ENCODE data around the gene FBXO42.
"Not testable (repeated sequence)": the region's sequence is repeated elsewhere in the genome, so short reads cannot be mapped to it uniquely, and the experiment has no call there.

The FBXO42 gene

GRCh38 chr1:16241221-16241708, 111.0 kb downstream of the FBXO42 start:
- DNase-seq, result no peak

GRCh38 chr1:16239972-16240491, 112.2 kb downstream of the FBXO42 start:
- DNase-seq, result no peak

DNA sequence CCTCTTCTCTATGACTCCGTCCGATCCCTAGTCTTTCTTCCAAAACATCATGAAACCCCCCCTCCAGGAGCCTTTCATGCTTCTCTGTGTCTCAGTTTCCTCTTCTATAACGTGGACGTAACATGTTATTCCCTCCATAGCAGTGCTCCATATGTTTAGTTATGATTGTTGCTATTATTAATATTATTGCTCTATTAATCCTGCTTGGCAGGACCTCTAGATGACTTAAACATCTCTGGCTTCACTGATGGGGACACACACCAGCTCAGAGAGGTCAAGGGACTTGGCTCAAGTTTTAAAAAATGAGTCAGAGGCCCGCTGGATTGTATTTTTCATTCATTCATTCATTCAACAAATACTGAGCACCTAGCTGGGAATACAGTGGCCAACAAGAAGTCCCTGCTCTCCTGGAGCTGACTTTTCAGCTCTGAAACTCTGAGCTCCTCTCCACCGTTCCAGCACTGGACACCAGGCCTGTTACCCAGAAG, 114.9 kb downstream of the FBXO42 start:
- no peak for DNase-seq

DNA sequence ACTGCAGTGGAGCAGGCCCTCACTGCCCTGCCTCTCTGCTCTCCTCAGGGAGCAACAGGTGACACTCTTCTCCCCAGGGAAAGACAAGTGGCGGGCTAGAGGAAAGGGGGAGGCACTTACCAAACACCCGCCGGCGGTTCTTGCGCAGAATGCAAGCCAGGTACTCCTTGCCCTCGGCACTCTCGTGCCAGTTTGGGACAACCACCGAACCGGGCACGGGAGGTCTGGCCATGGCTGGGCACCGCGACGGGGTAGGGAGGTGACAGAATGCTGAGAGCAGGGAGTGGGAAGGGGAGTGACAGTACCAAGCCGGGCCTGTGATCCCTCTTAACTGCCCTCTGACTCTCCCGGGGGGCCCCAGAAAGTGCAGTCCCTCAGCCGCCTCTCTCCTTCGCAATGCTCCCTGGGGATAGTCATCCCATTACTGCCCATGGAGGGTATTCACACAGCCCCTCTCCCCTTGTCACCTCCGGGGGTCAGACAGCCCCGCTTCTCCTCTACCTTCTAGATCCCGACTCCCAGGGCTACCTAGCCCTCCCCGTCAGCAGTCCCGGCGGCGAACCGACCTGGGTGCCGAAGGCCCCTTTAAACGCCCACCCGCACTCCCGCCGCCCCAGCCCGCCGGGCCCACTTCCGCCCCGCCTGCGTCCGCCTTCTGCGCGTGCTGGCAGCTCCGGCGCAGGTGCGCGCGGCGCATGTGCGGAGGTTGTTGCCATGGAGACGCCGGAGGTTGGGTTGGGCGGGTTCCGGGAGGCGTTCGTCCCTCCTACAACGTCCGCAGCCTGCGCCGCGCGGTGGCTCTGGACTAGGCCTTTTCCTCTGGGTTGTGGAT, 115.6 kb downstream of the FBXO42 start, which contains the start of gene CPLANE2:
Gene CPLANE2 (minus strand): TSS at position 673 of the 832 bp plus-strand sequence. CDS start 441 bp downstream, at position 232.
- peak; percentile 74 to 84 for DNase-seq

DNA sequence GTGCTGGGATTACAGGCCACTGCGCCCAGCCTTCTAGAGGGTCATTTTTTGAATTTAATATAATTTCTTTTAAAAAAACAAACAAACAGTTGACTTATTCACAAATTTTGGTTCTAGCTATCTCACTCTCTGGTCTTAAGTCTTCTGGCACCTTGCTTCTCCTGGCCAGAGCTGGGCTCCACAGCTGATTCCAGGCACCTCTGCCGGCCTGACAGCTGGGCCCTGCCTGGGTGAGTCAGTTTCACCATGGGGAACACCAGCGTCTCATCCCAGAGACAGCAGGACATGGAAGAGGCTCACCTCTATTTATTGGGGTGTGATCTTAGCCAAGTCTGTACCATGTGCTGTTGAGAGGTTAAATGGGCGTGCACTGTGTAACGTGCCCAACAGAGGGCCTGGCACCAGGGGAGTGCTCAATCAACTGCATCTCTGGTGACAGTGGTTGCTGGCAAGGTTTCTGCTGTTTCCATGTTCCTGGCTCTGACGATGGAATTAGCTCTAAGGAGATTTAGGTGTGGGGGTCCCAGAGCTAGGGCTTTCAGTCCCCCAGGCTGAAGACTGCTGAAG, 116.3 kb downstream of the FBXO42 start:
- DNase-seq, result no peak

DNA sequence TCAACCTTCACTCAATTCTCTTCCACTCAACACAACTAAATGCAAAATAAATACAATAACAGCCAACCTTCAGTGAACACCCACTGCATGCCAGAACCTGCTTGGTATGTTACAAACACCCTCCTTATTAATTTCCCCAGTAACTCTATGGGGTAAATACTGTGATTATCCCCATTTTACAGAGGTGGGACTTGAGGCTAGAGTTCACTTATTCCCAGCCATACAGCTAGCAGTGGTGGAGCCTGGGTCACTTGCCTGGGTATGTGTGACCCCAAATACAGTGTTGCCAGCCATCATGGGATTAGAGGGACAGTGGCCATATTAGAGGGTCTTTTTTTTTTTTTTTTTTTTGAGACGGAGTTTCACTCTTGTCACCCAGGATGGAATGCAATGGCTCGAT, 116.9 kb downstream of the FBXO42 start:
- no peak for DNase-seq

- no peak for DNase-seq
Observed at GRCh38 chr1:16233431-16233830, 118.8 kb downstream of the FBXO42 start.

GRCh38 chr1:16232316-16232710, 120.0 kb downstream of the FBXO42 start:
- DNase-seq, result no peak

GRCh38 chr1:16231331-16232315, 120.7 kb downstream of the FBXO42 start:
- DNase-seq, result no peak

DNA sequence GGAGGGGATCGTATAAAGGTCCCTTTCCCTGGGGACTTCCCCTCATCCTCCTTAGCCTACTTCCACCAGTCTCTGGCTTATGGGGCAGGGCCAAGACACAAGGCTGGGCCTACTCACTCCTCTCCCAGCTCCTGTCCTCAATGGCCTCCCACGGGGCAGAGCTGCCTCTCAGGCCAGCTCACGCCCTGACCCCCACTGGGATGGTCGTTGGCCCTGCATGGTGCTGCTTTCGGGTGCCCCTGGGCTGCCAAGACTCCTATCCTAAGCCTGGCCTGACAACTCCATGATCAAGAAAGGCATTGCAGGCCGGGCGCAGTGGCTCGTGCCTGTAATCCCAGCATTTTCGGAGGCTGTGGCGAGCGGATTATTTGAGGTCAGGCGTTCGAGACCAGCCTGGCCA, 121.5 kb downstream of the FBXO42 start:
- DNase-seq, result no peak

DNA sequence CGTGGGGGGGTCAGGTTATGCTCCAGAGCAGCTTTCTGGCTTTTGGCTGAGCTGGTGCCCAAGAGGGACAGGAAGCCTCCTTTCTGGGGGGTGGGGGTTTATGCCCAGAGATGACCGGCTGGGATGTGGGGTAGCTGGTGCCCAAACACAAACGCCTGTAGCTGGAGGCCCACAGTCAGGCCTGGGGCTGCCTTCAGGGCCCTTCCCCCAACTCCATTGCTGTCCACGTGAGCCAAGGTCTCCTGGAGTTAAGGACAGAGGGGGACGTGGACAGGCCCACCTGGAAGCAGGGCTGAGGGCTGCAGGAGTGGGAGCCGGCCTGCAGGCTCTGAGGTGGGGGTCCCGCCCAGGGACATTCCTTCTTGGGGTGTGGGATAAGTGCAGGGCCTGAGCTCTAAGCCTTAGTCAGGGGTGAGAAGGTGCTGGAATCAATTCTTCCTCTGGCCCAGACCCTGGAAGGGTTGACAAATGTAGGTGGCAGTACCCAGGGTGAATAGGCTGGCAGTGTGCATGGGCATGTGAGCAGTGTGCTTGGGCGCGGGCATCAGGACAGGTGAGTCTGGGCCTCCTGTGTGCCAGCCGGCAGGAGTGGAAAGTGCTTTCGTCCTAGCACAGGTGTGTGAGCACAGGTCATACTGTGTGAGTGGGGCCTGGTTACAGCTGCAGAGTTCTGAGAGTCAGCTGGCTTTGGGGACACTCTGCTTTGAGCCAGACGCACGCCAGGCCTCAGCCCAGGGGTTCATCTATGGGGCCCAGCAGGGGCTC, 122.1 kb downstream of the FBXO42 start:
- no peak for DNase-seq

DNA sequence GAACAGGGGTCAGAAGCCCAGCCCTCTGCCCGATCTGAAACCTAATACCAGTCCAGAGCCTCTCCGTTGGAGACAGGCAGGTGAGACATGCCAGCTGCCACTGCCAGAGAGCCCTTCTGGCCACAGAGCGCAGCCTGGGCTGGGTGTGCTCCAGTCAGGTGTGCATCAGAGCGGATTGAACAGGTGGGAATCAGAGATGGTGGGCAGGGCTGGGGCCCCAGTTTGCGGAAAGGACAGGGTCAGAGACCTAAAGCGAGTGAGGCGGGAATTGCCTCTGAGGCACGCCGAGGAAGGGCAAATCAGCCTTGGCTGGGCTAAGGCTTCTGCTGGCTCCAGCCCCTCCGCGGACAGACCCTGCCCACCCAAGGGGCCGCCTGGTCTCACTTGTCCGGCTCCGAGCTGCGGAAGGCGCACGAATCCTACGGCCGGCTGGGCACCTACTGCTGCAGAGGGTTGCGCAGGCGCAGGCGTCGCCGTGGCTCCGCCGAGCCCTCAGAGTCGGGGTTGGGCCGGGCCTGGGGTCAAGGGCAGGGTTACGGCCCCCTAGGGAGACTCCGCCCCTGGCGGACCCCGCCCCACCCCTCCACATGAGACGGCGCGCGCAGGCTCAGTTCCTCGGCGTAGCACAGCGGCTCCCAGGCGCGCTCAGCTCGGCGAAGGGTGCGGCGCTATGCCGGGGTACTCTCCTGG, 125.6 kb downstream of the FBXO42 start:
- no peak for DNase-seq

DNA sequence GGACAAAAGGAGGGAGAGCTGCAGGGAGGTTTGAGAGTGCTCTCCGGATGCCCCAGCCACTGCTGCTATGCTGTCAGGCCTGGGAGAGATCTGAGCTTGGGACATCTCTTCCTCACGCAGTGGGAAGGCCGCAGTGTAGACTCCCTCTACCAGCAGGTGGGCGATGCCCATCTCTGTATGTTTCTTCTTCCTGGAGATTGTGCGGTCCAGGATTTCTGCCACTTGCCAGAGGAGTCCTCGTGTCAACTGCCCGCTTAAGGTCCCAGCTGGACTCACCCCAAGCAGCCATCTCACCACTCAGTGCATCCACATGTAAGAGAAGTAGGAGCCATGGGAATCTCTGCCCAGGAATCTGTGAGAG, 126.2 kb downstream of the FBXO42 start:
- DNase-seq, result no peak

DNA sequence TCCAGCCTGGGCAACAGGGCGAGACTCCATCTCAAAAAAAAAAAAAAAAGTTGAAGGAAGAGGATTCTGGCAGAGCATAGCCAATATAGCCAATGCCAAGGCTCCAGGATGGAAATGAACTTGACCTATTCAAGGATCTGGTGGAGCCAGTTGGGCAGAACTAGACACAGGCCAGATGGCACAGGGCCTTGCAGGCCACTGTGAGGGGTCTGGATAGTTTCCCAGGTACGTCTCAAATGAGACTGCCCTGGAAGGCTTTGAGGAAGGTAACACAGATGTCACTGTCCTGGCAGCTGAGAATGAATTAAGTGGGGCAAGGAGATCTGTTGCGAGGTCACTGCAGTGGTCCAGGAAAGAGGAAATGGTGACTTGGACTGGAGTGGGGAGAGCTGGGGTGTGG, 127.8 kb downstream of the FBXO42 start:
- DNase-seq, result no peak

DNA sequence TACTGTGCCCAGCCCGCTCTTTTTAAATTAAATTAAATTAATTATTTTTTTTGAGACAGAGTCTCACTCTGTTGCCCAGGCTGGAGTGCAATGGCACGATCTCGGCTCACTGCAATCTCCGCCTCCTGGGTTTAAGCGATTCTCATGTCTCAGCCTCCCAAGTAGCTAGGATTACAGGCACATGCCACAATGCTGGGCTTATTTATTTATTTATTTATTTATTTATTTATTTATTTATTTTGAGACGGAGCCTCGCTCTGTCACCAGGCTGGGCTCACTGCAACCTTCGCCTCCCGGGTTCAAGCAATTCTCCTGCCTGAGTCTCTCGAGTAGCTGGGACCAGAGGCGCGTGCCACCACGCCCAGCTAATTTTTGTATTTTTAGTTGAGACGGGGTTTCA, 129.6 kb downstream of the FBXO42 start:
- not testable (repeated sequence) for DNase-seq

- no peak for DNase-seq
Observed at GRCh38 chr1:16221499-16221898, 130.8 kb downstream of the FBXO42 start.

- no peak for DNase-seq
Observed at GRCh38 chr1:16219968-16220500, 132.2 kb downstream of the FBXO42 start.

DNA sequence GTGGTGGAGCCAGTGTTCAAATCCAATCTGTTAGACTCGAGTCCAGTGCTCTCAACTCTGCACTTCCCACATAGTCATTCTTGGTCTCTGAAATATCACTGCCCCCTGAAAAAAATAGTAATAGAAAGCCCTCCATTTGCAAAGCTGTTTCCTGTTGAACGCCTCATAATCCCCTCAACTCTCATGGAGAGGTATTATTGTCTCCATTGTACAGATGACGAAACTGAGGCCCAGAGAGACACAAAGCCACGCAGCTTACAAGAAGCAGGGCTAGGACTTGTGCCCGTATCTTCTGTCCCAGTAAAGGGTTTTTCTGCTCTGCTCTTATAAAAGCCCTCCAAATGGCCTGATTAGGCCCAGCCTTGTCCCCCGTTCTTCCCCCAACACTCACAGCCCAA, 133.6 kb downstream of the FBXO42 start:
- DNase-seq, result no peak

DNA sequence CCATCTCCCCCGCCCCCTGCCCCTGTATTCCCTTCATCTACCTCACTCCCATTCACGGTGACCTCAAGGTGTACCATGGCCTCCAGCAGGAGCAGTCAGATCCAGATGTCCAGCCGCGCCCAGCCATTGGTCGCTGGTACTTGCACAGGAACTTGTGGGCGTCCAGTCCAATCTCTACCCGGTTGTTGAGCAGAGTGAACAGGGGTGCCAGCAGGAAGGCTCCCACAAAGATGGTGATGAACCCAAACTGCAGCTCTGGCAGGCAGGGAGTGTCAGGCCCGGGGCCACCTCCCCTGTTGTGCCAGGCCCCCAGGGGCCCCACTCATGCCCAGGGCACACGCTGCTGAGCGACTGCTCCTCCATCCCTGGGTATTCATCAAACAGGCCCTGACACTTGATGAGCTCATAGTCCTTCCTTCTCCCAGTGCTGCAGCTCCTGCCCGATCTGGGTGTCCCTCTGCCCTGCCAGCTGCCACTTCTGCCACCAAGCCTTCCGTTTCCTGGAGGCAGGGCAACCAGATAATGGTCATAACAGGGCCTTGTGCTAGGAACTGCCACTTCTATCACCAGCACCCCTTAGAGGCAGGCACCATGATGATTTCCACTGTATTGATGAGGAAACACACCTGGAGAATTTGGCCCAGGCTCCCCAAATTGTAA, 134.1 kb downstream of the FBXO42 start:
- no peak for DNase-seq

- DNase-seq, result peak; percentile 90
Observed at GRCh38 chr1:16217061-16217785, 135.1 kb downstream of the FBXO42 start.
